CD8-positive, alpha-beta memory T cell (primary cell): Measurements from ENCODE around the gene ITPRIPL2. TPM values are rescaled to one million over a fixed set of nuclear protein-coding genes. Genes with fewer than 3 reads are reported as not detected.

Experiments
- CTCF ChIA-PET: fragments of 350-600 bp; sonication (Branson Sonifier 250); formaldehyde crosslinking; loops from one replicate; lab custom pipeline; 2021; ENCODE audit warnings: antibody characterized with exemption; lab: Charles Lee
- POLR2A ChIA-PET: fragments of 350-600 bp; sonication (Branson Sonifier 250); formaldehyde crosslinking; loops from one replicate; lab custom pipeline; 2021; ENCODE audit warnings: antibody characterized with exemption; lab: Charles Lee
- DNase-seq, 5 donors: peaks; one replicate each; pipeline versions ENCODE4 v3.0.0 to v3.0.0-alpha.2; 2020 to 2022; ENCODE audit warnings: mixed read lengths in 1 of 5
- H3K27ac ChIP-seq: one replicate; pipeline ENCODE4 v1.7.0; 2013; ENCODE audit warnings: low read depth, mild to moderate bottlenecking, low read length, moderate library complexity
- H3K27me3 ChIP-seq: 2 replicates; pipeline ENCODE4 v1.7.0; 2013; ENCODE audit warnings: low read length, mild to moderate bottlenecking; ENCODE audit not compliant: insufficient read depth, poor library complexity, severe bottlenecking
- H3K36me3 ChIP-seq: 2 replicates; pipeline ENCODE4 v1.7.0; 2013; ENCODE audit warnings: mild to moderate bottlenecking, low read length, moderate library complexity; ENCODE audit not compliant: insufficient read depth
- H3K4me1 ChIP-seq: 2 replicates; pipeline ENCODE4 v1.7.0; 2013; ENCODE audit warnings: mild to moderate bottlenecking, low read length, moderate library complexity; ENCODE audit not compliant: insufficient read depth
- H3K4me3 ChIP-seq: 2 replicates; pipeline ENCODE4 v1.7.0; 2013; ENCODE audit warnings: mild to moderate bottlenecking, low read length
- H3K9me3 ChIP-seq: 2 replicates; pipeline ENCODE4 v1.7.0; 2013; ENCODE audit warnings: mild to moderate bottlenecking, low read length
- H3K27ac Mint-ChIP-seq, 8 donors: one replicate each; pipeline ENCODE4 v1.8.0; 2020 to 2021; ENCODE audit warnings: mixed read lengths in 8 of 8, mild to moderate bottlenecking in 6 of 8, inconsistent platforms in 3 of 8, moderate library complexity in 3 of 8
- H3K27me3 Mint-ChIP-seq, 2 donors: one replicate each; pipeline ENCODE4 v1.8.0; 2020 to 2021; ENCODE audit warnings: mixed read lengths in 2 of 2, mild to moderate bottlenecking in 1 of 2, moderate library complexity in 1 of 2
- H3K36me3 Mint-ChIP-seq, 3 donors: one replicate each; pipeline ENCODE4 v1.8.0; 2020 to 2021; ENCODE audit warnings: mixed read lengths in 3 of 3, inconsistent platforms in 1 of 3, mild to moderate bottlenecking in 1 of 3
- H3K4me1 Mint-ChIP-seq, 3 donors: one replicate each; pipeline ENCODE4 v1.8.0; 2020 to 2021; ENCODE audit warnings: mixed read lengths in 3 of 3, inconsistent platforms in 1 of 3, mild to moderate bottlenecking in 1 of 3
- H3K4me3 Mint-ChIP-seq, 7 donors: one replicate each; pipeline ENCODE4 v1.8.0; 2020 to 2021; ENCODE audit warnings: mixed read lengths in 7 of 7, mild to moderate bottlenecking in 6 of 7, moderate library complexity in 4 of 7, inconsistent platforms in 2 of 7
- H3K9me3 Mint-ChIP-seq, 5 donors: one replicate each; pipeline ENCODE4 v1.8.0; 2020 to 2022; ENCODE audit warnings: mixed read lengths in 5 of 5, mild to moderate bottlenecking in 3 of 5, moderate library complexity in 2 of 5, inconsistent platforms in 1 of 5
- polyA plus RNA-seq: library from polyadenylated mRNA; unstranded; fragments of 300-500 nt; fragmentation: Illumina TruSeq; gene quantifications from one replicate; pipeline ENCODE4 v1.2.3, GENCODE V29; 2021
- total RNA-seq, 2 experiments: library from RNA; stranded (reverse); gene quantifications; one replicate each; pipeline ENCODE4 v1.2.3, GENCODE V29; 2021

Gene ITPRIPL2
- total and polyA plus RNA-seq, 3 experiments from 2014 or later = 0.89 to 17.3 (median 15.8) TPM

- no peak for DNase-seq
Measured at GRCh38 chr16:19094542-19095365, 19.0 kb upstream of the ITPRIPL2 start.

GRCh38 chr16:19095654-19096053 lies 18.1 kb upstream of the ITPRIPL2 start:
- H3K9me3 Mint-ChIP-seq = peaks cover 0 to 2% (median 0%) of the 10 kb centered on the region in 5 donors
- peaks cover 4 to 6% (median 4%) of the 10 kb centered on the region in 3 donors for H3K4me1 Mint-ChIP-seq
- no peaks in the 10 kb centered on the region for H3K4me1 ChIP-seq
- ChIA-PET POLR2A (interaction anchor here (0.7 kb wide), 1 partner anchor 28 kb away, joined by 3 read pairs; no protein-coding TSS in a partner anchor), CTCF (interaction anchor here (3.6 kb wide), 1 partner anchor 10 kb away, joined by 12 read pairs; no protein-coding TSS in a partner anchor)
- no peak overlapping the region for H3K27ac Mint-ChIP-seq
- H3K27me3 ChIP-seq = no peaks in the 10 kb centered on the region
- DNase-seq = no peak
- H3K4me3 ChIP-seq = no peak overlapping the region
- peaks cover 0 to 11% (median 2%) of the 10 kb centered on the region in 3 donors for H3K36me3 Mint-ChIP-seq
- H3K4me3 Mint-ChIP-seq = no peak overlapping the region
- no peak overlapping the region for H3K27ac ChIP-seq
- H3K9me3 ChIP-seq = no peaks in the 10 kb centered on the region
- no peaks in the 10 kb centered on the region for H3K36me3 ChIP-seq
- H3K27me3 Mint-ChIP-seq = peaks cover 6 to 23% of the 10 kb centered on the region in 2 donors

More at GRCh38 chr16:19094542-19095365, 19.0 kb upstream of the ITPRIPL2 start:
- Histone ChIP-seq H3K27me3 (no peaks in the 10 kb centered on the region), H3K9me3 (no peaks in the 10 kb centered on the region), H3K4me3 (no peak overlapping the region), H3K27ac (no peak overlapping the region), H3K36me3 (no peaks in the 10 kb centered on the region), H3K4me1 (no peaks in the 10 kb centered on the region)
- Mint-ChIP-seq H3K27me3 (peaks cover 6 to 23% of the 10 kb centered on the region in 2 donors), H3K27ac (no peak overlapping the region), H3K4me1 (peaks cover 4 to 6% (median 4%) of the 10 kb centered on the region in 3 donors), H3K4me3 (no peak overlapping the region), H3K9me3 (peaks cover 0 to 2% (median 0%) of the 10 kb centered on the region in 5 donors), H3K36me3 (peaks cover 0 to 11% (median 2%) of the 10 kb centered on the region in 3 donors)
- ChIA-PET POLR2A (interaction anchor here (0.7 kb wide), 1 partner anchor 27 kb away, joined by 3 read pairs; no protein-coding TSS in a partner anchor), CTCF (interaction anchor here (3.6 kb wide), 1 partner anchor 9 kb away, joined by 12 read pairs; no protein-coding TSS in a partner anchor)

DNA sequence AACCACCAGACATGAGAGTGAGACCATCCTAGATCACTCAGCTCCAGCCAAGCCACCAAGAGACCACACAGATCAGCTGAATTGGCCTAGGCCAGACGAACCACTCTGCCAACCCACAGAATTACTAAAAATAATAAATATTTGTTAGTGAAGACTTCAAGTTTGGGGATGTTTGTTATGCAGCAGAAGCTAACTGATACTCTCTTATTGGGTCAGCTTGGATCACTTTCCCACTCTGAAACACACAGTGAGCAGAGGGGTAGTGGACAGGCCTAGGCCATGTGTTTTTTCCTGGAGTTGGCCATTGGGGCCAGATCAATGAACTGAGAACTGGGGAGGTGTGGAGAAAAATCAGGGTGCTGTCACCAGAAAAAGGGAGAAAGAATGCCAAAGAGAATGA lies 15.6 kb upstream of the ITPRIPL2 start:
- Histone ChIP-seq H3K27ac (no peak overlapping the region), H3K9me3 (no peaks in the 10 kb centered on the region), H3K4me3 (no peak overlapping the region), H3K4me1 (no peaks in the 10 kb centered on the region), H3K36me3 (no peaks in the 10 kb centered on the region), H3K27me3 (no peaks in the 10 kb centered on the region)
- peaks cover 4 to 6% (median 4%) of the 10 kb centered on the region in 3 donors for H3K4me1 Mint-ChIP-seq
- ChIA-PET POLR2A (no interaction called here), CTCF (no interaction called here)
- peaks cover 0 to 2% (median 0%) of the 10 kb centered on the region in 5 donors for H3K9me3 Mint-ChIP-seq
- peaks cover 5 to 23% of the 10 kb centered on the region in 2 donors for H3K27me3 Mint-ChIP-seq
- no peak overlapping the region for H3K4me3 Mint-ChIP-seq
- DNase-seq = no peak
- H3K27ac Mint-ChIP-seq = no peak overlapping the region
- H3K36me3 Mint-ChIP-seq = peaks cover 0 to 11% (median 2%) of the 10 kb centered on the region in 3 donors

GRCh38 chr16:19102187-19102872 lies 11.4 kb upstream of the ITPRIPL2 start:
- peaks cover 0 to 11% (median 2%) of the 10 kb centered on the region in 3 donors for H3K36me3 Mint-ChIP-seq
- CTCF ChIA-PET = no interaction called here
- no peak overlapping the region for H3K4me3 Mint-ChIP-seq
- no peak for DNase-seq
- Histone ChIP-seq H3K27ac (no peak overlapping the region), H3K4me1 (no peaks in the 10 kb centered on the region), H3K36me3 (no peaks in the 10 kb centered on the region), H3K27me3 (no peaks in the 10 kb centered on the region), H3K9me3 (no peaks in the 10 kb centered on the region), H3K4me3 (no peak overlapping the region)
- peak overlapping the region in 1 of 8 donors; percentile 7 for H3K27ac Mint-ChIP-seq
- peaks cover 0 to 20% of the 10 kb centered on the region in 2 donors for H3K27me3 Mint-ChIP-seq
- peaks cover 0 to 2% (median 0%) of the 10 kb centered on the region in 5 donors for H3K9me3 Mint-ChIP-seq
- POLR2A ChIA-PET = no interaction called here
- no peaks in the 10 kb centered on the region for H3K4me1 Mint-ChIP-seq

GRCh38 chr16:19104607-19105006 lies 9.2 kb upstream of the ITPRIPL2 start:
- Histone ChIP-seq H3K36me3 (no peaks in the 10 kb centered on the region), H3K4me3 (no peak overlapping the region), H3K27me3 (no peaks in the 10 kb centered on the region), H3K27ac (no peak overlapping the region), H3K9me3 (no peaks in the 10 kb centered on the region), H3K4me1 (no peaks in the 10 kb centered on the region)
- Mint-ChIP-seq H3K9me3 (no peaks in the 10 kb centered on the region), H3K27ac (no peak overlapping the region), H3K4me1 (no peaks in the 10 kb centered on the region), H3K27me3 (peaks cover 0 to 16% of the 10 kb centered on the region in 2 donors), H3K4me3 (no peak overlapping the region), H3K36me3 (no peaks in the 10 kb centered on the region)
- no peak for DNase-seq
- ChIA-PET CTCF (no interaction called here), POLR2A (no interaction called here)

GRCh38 chr16:19105131-19105530 lies 8.6 kb upstream of the ITPRIPL2 start:
- no peak for DNase-seq
- H3K9me3 ChIP-seq = no peaks in the 10 kb centered on the region
- Mint-ChIP-seq H3K4me3 (no peak overlapping the region), H3K36me3 (no peaks in the 10 kb centered on the region), H3K27ac (no peak overlapping the region), H3K27me3 (peaks cover 0 to 19% of the 10 kb centered on the region in 2 donors), H3K9me3 (no peaks in the 10 kb centered on the region), H3K4me1 (no peaks in the 10 kb centered on the region)
- H3K27ac ChIP-seq = no peak overlapping the region
- CTCF ChIA-PET = no interaction called here
- no peaks in the 10 kb centered on the region for H3K4me1 ChIP-seq
- H3K4me3 ChIP-seq = no peak overlapping the region
- POLR2A ChIA-PET = no interaction called here
- no peaks in the 10 kb centered on the region for H3K27me3 ChIP-seq
- no peaks in the 10 kb centered on the region for H3K36me3 ChIP-seq

DNA sequence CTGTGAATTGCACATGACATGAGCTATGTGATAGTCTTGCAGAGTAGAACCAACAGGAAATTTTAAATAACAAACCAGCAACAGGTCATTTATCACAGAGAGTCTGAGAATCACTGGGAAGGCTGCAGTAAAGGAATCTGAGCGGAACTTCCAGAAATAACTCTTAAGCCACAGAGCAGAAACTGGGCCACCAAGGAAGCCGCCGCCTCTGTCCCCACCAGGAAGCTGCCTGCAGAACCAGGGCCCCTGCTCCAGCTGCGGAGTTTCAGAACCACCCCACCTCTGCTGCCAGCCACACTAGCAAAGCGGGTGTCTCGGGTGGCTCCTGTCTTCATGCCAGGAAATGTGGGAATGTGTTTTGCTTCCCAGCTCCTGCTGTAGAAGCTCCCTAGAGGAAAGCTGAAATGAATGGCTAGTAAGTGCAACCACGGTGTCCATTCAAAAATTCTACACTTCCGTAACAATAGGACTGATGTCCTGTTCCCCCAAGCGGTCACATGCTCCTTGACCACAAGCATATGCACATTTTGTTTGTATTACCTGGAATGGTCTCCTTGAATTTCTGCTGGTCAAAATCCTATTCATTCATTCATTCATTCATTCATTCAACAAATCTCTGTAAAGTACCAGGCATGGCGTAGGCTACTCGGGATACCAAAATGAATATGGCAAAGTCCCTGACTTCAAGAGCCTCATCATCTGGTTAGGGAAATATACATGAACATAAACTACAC lies 7.7 kb upstream of the ITPRIPL2 start:
- Mint-ChIP-seq H3K27me3 (peaks cover 5 to 19% of the 10 kb centered on the region in 2 donors), H3K4me1 (no peaks in the 10 kb centered on the region), H3K9me3 (no peaks in the 10 kb centered on the region), H3K36me3 (no peaks in the 10 kb centered on the region), H3K4me3 (no peak overlapping the region), H3K27ac (peak overlapping the region in 1 of 8 donors; percentile 14)
- H3K4me3 ChIP-seq = no peak overlapping the region
- CTCF ChIA-PET = no interaction called here
- DNase-seq = no peak
- no peaks in the 10 kb centered on the region for H3K9me3 ChIP-seq
- POLR2A ChIA-PET = no interaction called here
- no peaks in the 10 kb centered on the region for H3K4me1 ChIP-seq
- no peaks in the 10 kb centered on the region for H3K36me3 ChIP-seq
- H3K27ac ChIP-seq = no peak overlapping the region
- H3K27me3 ChIP-seq = no peaks in the 10 kb centered on the region
